Activated CD4-positive, alpha-beta T cell treated with anti-CD3 and anti-CD28 coated beads, Interleukin-2, Interleukin-4, amounts not matched to agents 100 ng/mL and 50 ng/mL, durations not matched to agents 16 hours and 8 hours (primary cell): Measurements from ENCODE around the gene NCEH1.
"Not testable (repeated sequence)": the region's sequence is repeated elsewhere in the genome, so short reads cannot be mapped to it uniquely, and the experiment has no call there.

ENCODE experiments used
- DNase-seq: peaks from one replicate; pipeline ENCODE4 v3.0.0-alpha.2; 2020; ENCODE audit warnings: low spot score

The NCEH1 gene

GRCh38 chr3:172676196-172676922, 34.5 kb downstream of the NCEH1 start:
- no peak for DNase-seq

- DNase-seq, result peak; percentile 66
Observed at GRCh38 chr3:172675441-172676193, 35.2 kb downstream of the NCEH1 start.

- peak; percentile 86 for DNase-seq
Observed at GRCh38 chr3:172673210-172673679, 37.6 kb downstream of the NCEH1 start.

GRCh38 chr3:172669021-172669420, 41.8 kb downstream of the NCEH1 start:
- DNase-seq, result no peak

GRCh38 chr3:172666873-172667694, 43.8 kb downstream of the NCEH1 start:
- DNase-seq, result peak; percentile 85

GRCh38 chr3:172666181-172666872, 44.5 kb downstream of the NCEH1 start:
- no peak for DNase-seq

GRCh38 chr3:172665510-172665909, 45.4 kb downstream of the NCEH1 start:
- not testable (repeated sequence) for DNase-seq

- not testable (repeated sequence) for DNase-seq
Observed at GRCh38 chr3:172660421-172660820, 50.4 kb downstream of the NCEH1 start.

- no peak for DNase-seq
Observed at GRCh38 chr3:172659246-172660002, 51.4 kb downstream of the NCEH1 start.

GRCh38 chr3:172658344-172659245, 52.3 kb downstream of the NCEH1 start:
- no peak for DNase-seq

- DNase-seq, result no peak
Observed at GRCh38 chr3:172656602-172657001, 54.3 kb downstream of the NCEH1 start.

GRCh38 chr3:172655388-172655787, 55.5 kb downstream of the NCEH1 start:
- DNase-seq, result no peak

GRCh38 chr3:172654470-172654869, 56.4 kb downstream of the NCEH1 start:
- DNase-seq, result no peak

- DNase-seq, result no peak
Observed at GRCh38 chr3:172653004-172653572, 57.8 kb downstream of the NCEH1 start.

- DNase-seq, result no peak
Observed at GRCh38 chr3:172651936-172652625, 58.8 kb downstream of the NCEH1 start.

- no peak for DNase-seq
Observed at GRCh38 chr3:172649987-172650386, 60.9 kb downstream of the NCEH1 start.

GRCh38 chr3:172648747-172649146, 62.1 kb downstream of the NCEH1 start:
- DNase-seq, result no peak

- DNase-seq, result no peak
Observed at GRCh38 chr3:172647823-172648222, 63.0 kb downstream of the NCEH1 start.

GRCh38 chr3:172647080-172647479, 63.8 kb downstream of the NCEH1 start:
- no peak for DNase-seq
